Right lobe of liver (tissue), 6 donors: ENCODE results near the gene FBXL17. TPM values are rescaled to one million over a fixed set of nuclear protein-coding genes. Genes with fewer than 3 reads are reported as not detected.

ENCODE experiments used
- ATAC-seq, 4 donors: fragments of 200-7000 bp; cut with Tn5 transposase; one replicate each; pipeline ENCODE4 v1.9.1; 2020; ENCODE audit warnings: mild to moderate bottlenecking in 4 of 4, moderate library complexity in 4 of 4
- DNase-seq, 3 donors: peaks; one replicate each; pipeline ENCODE4 v3.0.0-alpha.2; 2020
- H3K27ac ChIP-seq, 3 donors: fragments of 200-600 bp; one replicate each; pipeline ENCODE4 v1.8.0; 2022
- H3K27me3 ChIP-seq, 2 donors: fragments of 200-600 bp; one replicate each; pipeline ENCODE4 v1.8.0; 2022
- H3K36me3 ChIP-seq, 4 donors: fragments of 200-600 bp; sonication (generic) in 1 of 4; one replicate each; pipeline versions ENCODE4 v1.5.1 to v1.8.0; 2017 to 2022; ENCODE audit warnings: control low read depth in 1 of 4
- H3K4me1 ChIP-seq, 4 donors: fragments of 200-600 bp; sonication (generic) in 1 of 4; one replicate each; pipeline versions ENCODE4 v1.5.1 to v1.8.0; 2017 to 2022; ENCODE audit warnings: control low read depth in 1 of 4
- H3K4me3 ChIP-seq, 3 donors: fragments of 200-600 bp; one replicate each; pipeline ENCODE4 v1.8.0; 2022
- H3K9me3 ChIP-seq, 4 donors: fragments of 200-600 bp; sonication (generic) in 1 of 4; one replicate each; pipeline versions ENCODE4 v1.5.1 to v1.8.0; 2017 to 2022; ENCODE audit warnings: control low read depth in 1 of 4
- CTCF ChIP-seq, 4 donors: fragments of 200-600 bp in 3 of 4; fragments of 450-650 bp in 1 of 4; IDR thresholded peaks; one replicate each; pipeline versions ENCODE4 v1.5.1 to v1.8.0; 2016 to 2022; ENCODE audit warnings: antibody characterized with exemption in 4 of 4, mild to moderate bottlenecking in 2 of 4
- POLR2A ChIP-seq: fragments of 450-650 bp; IDR thresholded peaks from one replicate; pipeline ENCODE4 v1.6.1; 2017; ENCODE audit warnings: antibody characterized with exemption, mild to moderate bottlenecking
- WGBS: methylation state at CpG from one replicate; pipeline ENCODE4 v1.1.6; 2018; ENCODE audit warnings: low coverage, low lambda C conversion rate; ENCODE audit not compliant: insufficient coverage; ENCODE audit errors: missing lambda C conversion rate; 5-methylcytosine and 5-hydroxymethylcytosine counted together
- intact Hi-C, 2 donors: fragments of 100-400 bp; cut with DNase I; formaldehyde crosslinking; loops; one replicate each; pipeline versions ENCODE4 v1.11.2 to v1.14.1; 2022
- total RNA-seq, 6 experiments: library from RNA; depleted of rRNA in 2 of 6; stranded (reverse); fragments of >200 nt in 2 of 6; fragmentation: NEBNext Ultra II Directional in 3 of 6; extraction: Animal tissue kit (Norgen Biotek cat#: 25700) in 3 of 6; gene quantifications; one replicate each; pipeline versions ENCODE4 v1.1.0 to v1.2.4, GENCODE V29; 2016 to 2023
- donor health status: DM: no; HTN: yes; CAD: no.
- donor health status: DM: no; HTN: no; CAD: no.
- donor health status: DM: no; HTN: no; CAD: no.
- donor health status: DM: no; HTN: yes; CAD: no.
- donor health status: DM: no; HTN: yes; CAD: no.

Gene FBXL17
- total RNA-seq, 6 experiments from 2014 or later, result 7.7 to 10.6 (median 9.1) TPM

- no peak for DNase-seq
- no peak for TF ChIP-seq POLR2A
- TF ChIP-seq CTCF (IDR thresholded peaks at IDR 0.05), result no peak
These were observed 388.6 kb downstream of the FBXL17 start for GRCh38 chr5:107993341-107993740.

GRCh38 chr5:107990881-107991810, 390.8 kb downstream of the FBXL17 start:
- TF ChIP-seq POLR2A, result no peak
- TF ChIP-seq CTCF (IDR thresholded peaks at IDR 0.05), result no peak
- intact Hi-C loops, result no loop called here
- Histone ChIP-seq H3K36me3 (no peaks in the 10 kb centered on the region), H3K4me3 (no peak overlapping the region), H3K9me3 (no peaks in the 10 kb centered on the region), H3K27ac (no peak overlapping the region), H3K4me1 (no peaks in the 10 kb centered on the region), H3K27me3 (no peaks in the 10 kb centered on the region)
- ATAC-seq (peak in 1 of 4 donors; percentile 21), DNase-seq (no peak)
- WGBS, result 79% methylated on average over 7 of the region's 7 CpGs

More at GRCh38 chr5:107993341-107993740, 388.6 kb downstream of the FBXL17 start:
- H3K27me3 ChIP-seq, result no peaks in the 10 kb centered on the region
- no peaks in the 10 kb centered on the region for H3K4me1 ChIP-seq
- no peaks in the 10 kb centered on the region for H3K36me3 ChIP-seq
- H3K4me3 ChIP-seq, result no peak overlapping the region
- no peak overlapping the region for H3K27ac ChIP-seq
- intact Hi-C loops, result no loop called here
- no peak for ATAC-seq
- H3K9me3 ChIP-seq, result no peaks in the 10 kb centered on the region
- 86% methylated on average over 2 of the region's 2 CpGs for WGBS

DNA sequence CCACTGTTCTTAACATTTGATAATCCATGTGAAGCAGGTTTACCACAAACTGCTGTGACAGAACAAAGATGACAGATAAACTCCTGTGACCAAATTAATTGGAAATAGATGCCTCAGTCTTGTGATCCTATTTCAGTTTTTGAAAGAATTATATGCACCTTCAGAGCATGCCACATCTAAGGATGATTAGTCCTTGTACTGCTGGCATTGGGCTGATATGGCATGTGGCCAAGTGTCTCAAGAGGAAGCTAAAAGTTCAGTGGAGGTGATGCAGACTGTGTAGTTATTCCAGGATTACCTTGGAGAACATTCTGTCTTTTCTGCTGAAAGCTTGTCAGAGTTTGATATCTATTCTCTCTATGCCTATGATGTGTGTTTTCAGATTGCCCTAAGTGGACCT, 396.8 kb downstream of the FBXL17 start:
- ATAC-seq (peak in 1 of 4 donors; percentile 19), DNase-seq (peak in 1 of 3 donors; percentile 19)
- Histone ChIP-seq H3K36me3 (no peaks in the 10 kb centered on the region), H3K4me3 (no peak overlapping the region), H3K4me1 (no peaks in the 10 kb centered on the region), H3K27me3 (no peaks in the 10 kb centered on the region), H3K27ac (no peak overlapping the region), H3K9me3 (no peaks in the 10 kb centered on the region)
- intact Hi-C loops, result no loop called here
- TF ChIP-seq CTCF (IDR thresholded peaks at IDR 0.05) (no peak), POLR2A (no peak)

DNA sequence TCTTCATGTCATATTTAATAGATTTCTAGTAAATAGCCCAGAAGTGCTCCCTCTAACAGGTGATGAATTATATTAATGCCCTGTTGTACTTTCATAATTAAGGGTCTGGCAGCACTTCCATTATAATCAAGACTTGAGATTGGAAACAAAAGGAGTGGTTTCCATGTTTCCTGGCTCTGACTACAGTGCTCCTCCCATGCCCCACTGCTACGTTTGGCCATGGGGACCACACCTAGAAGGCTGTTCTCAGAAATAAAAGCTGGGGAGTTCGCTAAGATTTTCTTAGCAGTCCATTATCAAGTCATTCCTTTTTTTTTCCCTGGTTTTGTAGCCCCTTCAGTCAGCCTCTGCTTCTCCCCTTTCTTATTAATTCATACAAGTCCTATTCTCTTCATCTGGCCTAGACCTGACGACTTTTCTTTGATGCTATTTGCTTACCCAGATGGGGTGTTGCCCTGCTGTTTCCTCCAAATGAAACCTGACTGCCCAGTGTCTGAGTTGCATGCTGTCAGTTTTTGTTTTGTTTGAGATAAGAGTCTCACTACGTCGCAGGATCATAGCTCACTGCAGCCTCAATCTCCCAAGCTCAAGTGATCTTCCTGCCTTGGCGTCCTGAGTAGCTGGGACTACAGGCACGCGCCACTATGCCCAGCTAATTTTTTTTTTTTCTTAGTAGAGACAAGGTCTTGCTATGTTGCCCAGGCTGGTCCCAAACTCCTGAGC, 399.0 kb downstream of the FBXL17 start:
- intact Hi-C loops, result no loop called here
- H3K27me3 ChIP-seq, result no peaks in the 10 kb centered on the region
- DNase-seq, result no peak
- H3K27ac ChIP-seq, result no peak overlapping the region
- no peaks in the 10 kb centered on the region for H3K9me3 ChIP-seq
- TF ChIP-seq POLR2A, result no peak
- TF ChIP-seq CTCF (IDR thresholded peaks at IDR 0.05), result no peak
- no peak for ATAC-seq
- H3K36me3 ChIP-seq, result no peaks in the 10 kb centered on the region
- no peak overlapping the region for H3K4me3 ChIP-seq
- WGBS, result 88% methylated on average over 7 of the region's 8 CpGs
- peaks cover 0 to 4% (median 0%) of the 10 kb centered on the region in 4 donors for H3K4me1 ChIP-seq
